SK-N-SH (cell line): ENCODE data around the gene PEX16. TPM values are rescaled to one million over a fixed set of nuclear protein-coding genes. Genes with fewer than 3 reads are reported as not detected.

Experiments used
- CTCF ChIA-PET: fragments of 300-600, 350-600 bp; formaldehyde crosslinking; extraction: SDS; loops from one replicate; lab custom pipeline; 2021; lab: Yijun Ruan, JAX
- POLR2A ChIA-PET: fragments of 350-600 bp; sonication (Branson Sonifier 250); formaldehyde crosslinking; extraction: SDS; loops from one replicate; lab custom pipeline; 2020; ENCODE audit warnings: antibody characterized with exemption, inconsistent platforms; lab: Yijun Ruan, JAX
- DNase-seq: peaks from one replicate; pipeline ENCODE4 v3.0.0; 2012
- H2AFZ ChIP-seq: fragments of 200-600 bp; sonication (generic); 2 replicates; pipeline ENCODE4 v1.8.1; 2016; ENCODE audit warnings: antibody characterized with exemption, mild to moderate bottlenecking, low read depth
- H3F3A ChIP-seq: fragments of 200-600 bp; sonication (generic); replicated peaks from 2 replicates; pipeline ENCODE3; 2016; ENCODE audit warnings: antibody characterized with exemption, mild to moderate bottlenecking; ENCODE audit not compliant: insufficient read depth
- H3K27ac ChIP-seq, 2 experiments: fragments of 200-500 bp in 1 of 2; fragments of 200-600 bp in 1 of 2; sonication (Bioruptor generic) in 1 of 2; sonication (generic), shearing (Covaris generic) in 1 of 2; 2 replicates each; pipeline versions ENCODE4 v1.5.1 to v1.6.1; 2014 to 2016; ENCODE audit warnings: low read depth in 2 of 2, inconsistent platforms in 1 of 2, low read length in 1 of 2, mild to moderate bottlenecking in 1 of 2, mixed read lengths in 1 of 2
- H3K27me3 ChIP-seq: fragments of 200-600 bp; sonication (generic), shearing (Covaris generic); 2 replicates; pipeline ENCODE4 v1.6.1; 2016; ENCODE audit warnings: mixed run types; ENCODE audit not compliant: insufficient read depth
- H3K36me3 ChIP-seq, 2 experiments: fragments of 200-500 bp in 1 of 2; fragments of 200-600 bp in 1 of 2; sonication (Bioruptor generic) in 1 of 2; sonication (generic) in 1 of 2; replicated peaks in 1 of 2; 2 replicates each; pipeline versions ENCODE3 to v1.5.1; 2014 to 2016; ENCODE audit warnings: low read length in 1 of 2, mild to moderate bottlenecking in 1 of 2; ENCODE audit not compliant: insufficient read depth in 2 of 2, control insufficient read depth in 1 of 2
- H3K4me1 ChIP-seq, 2 experiments: fragments of 200-500 bp in 1 of 2; fragments of 200-600 bp in 1 of 2; sonication (Bioruptor generic) in 1 of 2; sonication (generic), shearing (Covaris generic) in 1 of 2; 2 replicates each; pipeline versions ENCODE4 v1.5.1 to v1.6.1; 2014 to 2016; ENCODE audit warnings: low read depth in 1 of 2, low read length in 1 of 2, mixed run types in 1 of 2; ENCODE audit not compliant: insufficient read depth in 2 of 2, control insufficient read depth in 1 of 2
- H3K4me2 ChIP-seq: fragments of 200-600 bp; sonication (generic), shearing (Covaris generic); 2 replicates; pipeline ENCODE4 v1.6.1; 2017; ENCODE audit warnings: mixed run types
- H3K4me3 ChIP-seq, 2 experiments: fragments of 200-500 bp in 1 of 2; fragments of 200-600 bp in 1 of 2; sonication (Bioruptor generic) in 1 of 2; sonication (generic), shearing (Covaris generic) in 1 of 2; 2 replicates each; pipeline versions ENCODE4 v1.5.1 to v1.8.1; 2014 to 2016; ENCODE audit warnings: low read depth in 2 of 2, inconsistent platforms in 1 of 2, low read length in 1 of 2, mild to moderate bottlenecking in 1 of 2, mixed read lengths in 1 of 2, moderate library complexity in 1 of 2
- H3K79me2 ChIP-seq: fragments of 200-600 bp; sonication (generic); 2 replicates; pipeline ENCODE4 v1.8.1; 2017; ENCODE audit warnings: mild to moderate bottlenecking; ENCODE audit not compliant: insufficient read depth
- H3K9ac ChIP-seq: fragments of 200-600 bp; sonication (generic); 2 replicates; pipeline ENCODE4 v1.6.1; 2017; ENCODE audit warnings: mixed run types
- H3K9me2 ChIP-seq: fragments of 200-600 bp; sonication (generic); 2 replicates; pipeline ENCODE4 v1.6.1; 2017; ENCODE audit warnings: mixed run types
- H3K9me3 ChIP-seq: fragments of 200-600 bp; sonication (generic); 2 replicates; pipeline ENCODE4 v1.6.1; 2017; ENCODE audit warnings: mixed run types, mild to moderate bottlenecking, moderate library complexity
- H4K20me1 ChIP-seq: fragments of 200-600 bp; sonication (generic); 2 replicates; pipeline ENCODE4 v1.6.1; 2017; ENCODE audit warnings: mild to moderate bottlenecking, mixed run types; ENCODE audit not compliant: insufficient read depth
- CTCF ChIP-seq: fragments of 200-600 bp; sonication (generic); IDR thresholded peaks from 2 replicates; pipeline ENCODE4 v1.6.1; 2017; ENCODE audit warnings: antibody characterized with exemption, mild to moderate bottlenecking, moderate library complexity
- EP300 ChIP-seq, 2 experiments: IDR thresholded peaks; 2 replicates each; pipeline versions ENCODE4 v1.4.0 to v1.6.1; 2012; ENCODE audit warnings: borderline replicate concordance in 1 of 2, low read depth in 1 of 2, low read length in 1 of 2
- GATA2 ChIP-seq: sonication (generic); formaldehyde crosslinking; IDR thresholded peaks from 2 replicates; pipeline ENCODE4 v1.5.0; 2020; ENCODE audit warnings: mild to moderate bottlenecking, missing genetic modification reagents
- MAX ChIP-seq: IDR thresholded peaks from 2 replicates; pipeline ENCODE4 v1.4.0; 2012; ENCODE audit warnings: low read depth
- MXI1 ChIP-seq: IDR thresholded peaks from 2 replicates; pipeline ENCODE4 v1.6.1; 2012; ENCODE audit warnings: mild to moderate bottlenecking, low read depth, low read length, improper control_type of control experiment
- NFIC ChIP-seq: IDR thresholded peaks from 2 replicates; pipeline ENCODE4 v1.4.0; 2012; ENCODE audit warnings: borderline replicate concordance
- NRF1 ChIP-seq: IDR thresholded peaks from 2 replicates; pipeline ENCODE4 v1.6.1; 2012; ENCODE audit warnings: low read depth, mild to moderate bottlenecking, low read length
- PBX3 ChIP-seq: IDR thresholded peaks from 2 replicates; pipeline ENCODE4; 2012
- RCOR1 ChIP-seq: fragments of 150-350 bp; IDR thresholded peaks from 2 replicates; pipeline ENCODE4 v1.6.1; 2017; ENCODE audit warnings: antibody characterized with exemption, low read length
- USF1 ChIP-seq: IDR thresholded peaks from 2 replicates; pipeline ENCODE4 v1.4.0; 2012; ENCODE audit warnings: low read depth, borderline replicate concordance
- YY1 ChIP-seq: IDR thresholded peaks from 2 replicates; pipeline ENCODE4 v1.4.0; 2012; ENCODE audit warnings: low read depth, mild to moderate bottlenecking
- ZBTB33 ChIP-seq: IDR thresholded peaks from 2 replicates; pipeline ENCODE4 v1.4.0; 2012; ENCODE audit warnings: low read depth, borderline replicate concordance
- WGBS: methylation state at CpG from one replicate; pipeline ENCODE4 v1.1.6; 2017; ENCODE audit warnings: low lambda C conversion rate; 5-methylcytosine and 5-hydroxymethylcytosine counted together
- polyA plus RNA-seq, 3 experiments: library from polyadenylated mRNA; depleted of rRNA; stranded (reverse); fragments of >200 nt; gene quantifications; 2 replicates each; pipeline ENCODE4 v1.2.3, GENCODE V29; 2012

The PEX16 gene
- polyA plus RNA-seq, 1 of the 3 experiments (the other 2 are of a cell fraction): 46.4 TPM

GRCh38 chr11:45860348-45860747, 57.3 kb downstream of the PEX16 start:
- ChIA-PET POLR2A (interaction anchor here (1.1 to 1.2 kb wide), 2 partner anchors 13 to 58 kb away, joined by 5 to 6 read pairs; partner anchors contain the start of gene CRY2), CTCF (interaction anchor here (0.8 to 8.1 kb wide), 6 partner anchors 12 to 140 kb away, joined by 3 to 118 read pairs (median 6); no protein-coding TSS in a partner anchor)
- Histone ChIP-seq H3K9ac (no peak overlapping the region; the same call in 1 of the 2 replicates), H3K4me1 (peaks cover 36 to 45% of the 10 kb centered on the region in 2 experiments), H3K9me2 (no peaks in the 10 kb centered on the region), H3K36me3 (peaks cover 36 to 38% of the 10 kb centered on the region in 2 experiments), H3K4me3 (no peak overlapping the region), H2AFZ (no peak overlapping the region), H3K4me2 (no peak overlapping the region; the same call in 1 of the 2 replicates), H4K20me1 (0 out of 2 replicates have a peak, but pooled peaks cover 7% of the 10 kb centered on the region), H3K79me2 (no peaks in the 10 kb centered on the region; the same call in 1 of the 2 replicates), H3F3A (peaks cover 15% of the 10 kb centered on the region), H3K27ac (peak overlapping the region; percentile 64 to 95), H3K27me3 (no peaks in the 10 kb centered on the region), H3K9me3 (no peaks in the 10 kb centered on the region)
- TF ChIP-seq CTCF (no peak), NRF1 (no peak), EP300 (IDR thresholded peaks at IDR 0.05; ENCODE audit: borderline replicate concordance in 1 of 2, low read depth in 1 of 2, low read length in 1 of 2) (no peak), MAX (no peak), NFIC (no peak), ZBTB33 (no peak), GATA2 (CRISPR knock-in tag) (no peak), USF1 (no peak), YY1 (no peak), RCOR1 (no peak), MXI1 (no peak), PBX3 (no peak)
- DNase-seq: no peak
- WGBS: 100% methylated on average over 5 of the region's 5 CpGs

Other genes with a start within 250 kb of the PEX16 start
- 6.2 and 6.5 TPM in 2 replicates for gene SLC35C1, start 112.7 kb downstream of the PEX16 start, polyA plus RNA-seq (2012; rRNA removed)
- gene CRY2, start 70.4 kb downstream of the PEX16 start, polyA plus RNA-seq (2012; rRNA removed): 6.7 and 9.1 TPM in 2 replicates
- gene MAPK8IP1, start 32.2 kb downstream of the PEX16 start, polyA plus RNA-seq (2012; rRNA removed): 11.0 and 12.5 TPM in 2 replicates
- gene FREY1, start 10.6 kb downstream of the PEX16 start, polyA plus RNA-seq (2012; rRNA removed): 0.30 and 0.49 TPM in 2 replicates
- 1.4 and 2.4 TPM in 2 replicates for gene LARGE2, start 4.8 kb upstream of the PEX16 start, polyA plus RNA-seq (2012; rRNA removed)
- gene PHF21A, start 203.6 kb upstream of the PEX16 start, polyA plus RNA-seq (2012; rRNA removed): 18.8 and 20.9 TPM in 2 replicates